ENCODE results near the gene TRIM14.

TRIM14 gene

GRCh38 chr9:98161851-98162250 is 42.8 kb upstream of the TRIM14 start:
- Histone ChIP-seq H3K27ac (ENCODE audit: low read length, poor library complexity, severe bottlenecking) (no peak overlapping the region), H3K23ac (ENCODE audit: low read length in 2 of 2) (no peak overlapping the region), H3K79me1 (replicated peaks; ENCODE audit: low read length, poor library complexity, severe bottlenecking) (no peaks in the 10 kb centered on the region), H3K4me3 (ENCODE audit: insufficient read depth in 1 of 2, low read depth in 1 of 2, low read length in 2 of 2) (no peak overlapping the region), H4K8ac (ENCODE audit: low read length) (no peak overlapping the region), H3K4me1 (ENCODE audit: control insufficient read depth, insufficient read depth, low read depth, low read length) (no peaks in the 10 kb centered on the region), H3K18ac (ENCODE audit: low read depth in 1 of 2, low read length in 2 of 2) (no peak overlapping the region), H3K4ac (ENCODE audit: low read depth in 1 of 2, low read length in 2 of 2) (no peak overlapping the region), H2BK5ac (ENCODE audit: low read depth, low read length, poor library complexity, severe bottlenecking) (no peak overlapping the region), H2AK5ac (ENCODE audit: low read length, severe bottlenecking) (no peak overlapping the region), H3K27me3 (ENCODE audit: control insufficient read depth in 1 of 2, insufficient read depth in 1 of 2, low read length in 2 of 2) (peaks cover 4 to 36% of the 10 kb centered on the region in 2 experiments), H2AFZ (ENCODE audit: low read depth, low read length) (no peak overlapping the region), H2BK120ac (ENCODE audit: low read depth, low read length) (no peak overlapping the region), H3K9ac (ENCODE audit: low read length) (no peak overlapping the region), H2BK12ac (ENCODE audit: low read length in 2 of 2) (no peak overlapping the region), H2BK15ac (ENCODE audit: low read depth, poor library complexity, severe bottlenecking) (no peak overlapping the region), H3K14ac (ENCODE audit: low read length in 2 of 2) (no peak overlapping the region), H3K9me3 (ENCODE audit: control insufficient read depth, low read length) (no peaks in the 10 kb centered on the region), H4K91ac (ENCODE audit: low read length) (no peak overlapping the region), H3K4me2 (ENCODE audit: low read length, poor library complexity, severe bottlenecking) (no peak overlapping the region), H3K36me3 (ENCODE audit: control insufficient read depth in 1 of 2, insufficient read depth in 2 of 2, low read depth in 1 of 2, low read length in 2 of 2) (no peaks in the 10 kb centered on the region)
- DNase-seq = no peak
- WGBS = 83% methylated on average over 4 of the region's 4 CpGs

DNA sequence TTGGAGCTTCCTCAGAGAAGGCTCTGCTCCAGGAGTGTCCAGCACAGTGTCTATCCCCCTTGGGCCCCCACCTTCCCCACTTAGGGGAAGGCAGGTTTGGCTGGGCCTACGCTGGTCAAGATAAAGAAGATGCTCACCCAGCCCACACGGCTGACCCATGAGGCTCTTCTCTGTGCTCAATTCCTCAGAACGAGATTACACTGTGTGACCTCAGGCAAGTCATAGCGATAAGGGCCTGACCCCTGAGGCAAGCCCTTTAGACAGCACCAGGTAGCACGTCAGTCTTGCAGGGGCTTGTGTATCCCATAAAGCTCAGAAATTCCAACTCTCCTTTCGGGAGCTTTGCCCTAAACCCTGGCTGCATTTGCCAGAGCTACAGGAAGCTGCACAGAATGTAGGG is 40.8 kb upstream of the TRIM14 start:
- Histone ChIP-seq H2BK120ac (ENCODE audit: low read depth, low read length) (no peak overlapping the region), H3K23ac (ENCODE audit: low read length in 2 of 2) (no peak overlapping the region), H3K4me2 (ENCODE audit: low read length, poor library complexity, severe bottlenecking) (no peak overlapping the region), H2BK15ac (ENCODE audit: low read depth, poor library complexity, severe bottlenecking) (no peak overlapping the region), H4K91ac (ENCODE audit: low read length) (no peak overlapping the region), H2AFZ (ENCODE audit: low read depth, low read length) (no peak overlapping the region), H4K8ac (ENCODE audit: low read length) (no peak overlapping the region), H3K36me3 (ENCODE audit: control insufficient read depth in 1 of 2, insufficient read depth in 2 of 2, low read depth in 1 of 2, low read length in 2 of 2) (no peaks in the 10 kb centered on the region), H3K4me3 (ENCODE audit: insufficient read depth in 1 of 2, low read depth in 1 of 2, low read length in 2 of 2) (no peak overlapping the region), H3K14ac (ENCODE audit: low read length in 2 of 2) (no peak overlapping the region), H3K4ac (ENCODE audit: low read depth in 1 of 2, low read length in 2 of 2) (no peak overlapping the region), H3K9ac (ENCODE audit: low read length) (no peak overlapping the region), H3K18ac (ENCODE audit: low read depth in 1 of 2, low read length in 2 of 2) (no peak overlapping the region), H3K9me3 (ENCODE audit: control insufficient read depth, low read length) (no peaks in the 10 kb centered on the region), H3K4me1 (ENCODE audit: control insufficient read depth, insufficient read depth, low read depth, low read length) (no peaks in the 10 kb centered on the region), H2AK5ac (ENCODE audit: low read length, severe bottlenecking) (no peak overlapping the region), H3K79me1 (replicated peaks; ENCODE audit: low read length, poor library complexity, severe bottlenecking) (no peaks in the 10 kb centered on the region), H2BK12ac (ENCODE audit: low read length in 2 of 2) (no peak overlapping the region), H3K27ac (ENCODE audit: low read length, poor library complexity, severe bottlenecking) (no peak overlapping the region), H3K27me3 (ENCODE audit: control insufficient read depth in 1 of 2, insufficient read depth in 1 of 2, low read length in 2 of 2) (peaks cover 4 to 17% of the 10 kb centered on the region in 2 experiments), H2BK5ac (ENCODE audit: low read depth, low read length, poor library complexity, severe bottlenecking) (no peak overlapping the region)
- no peak for DNase-seq
- WGBS = 85% methylated on average over 6 of the region's 6 CpGs

DNA sequence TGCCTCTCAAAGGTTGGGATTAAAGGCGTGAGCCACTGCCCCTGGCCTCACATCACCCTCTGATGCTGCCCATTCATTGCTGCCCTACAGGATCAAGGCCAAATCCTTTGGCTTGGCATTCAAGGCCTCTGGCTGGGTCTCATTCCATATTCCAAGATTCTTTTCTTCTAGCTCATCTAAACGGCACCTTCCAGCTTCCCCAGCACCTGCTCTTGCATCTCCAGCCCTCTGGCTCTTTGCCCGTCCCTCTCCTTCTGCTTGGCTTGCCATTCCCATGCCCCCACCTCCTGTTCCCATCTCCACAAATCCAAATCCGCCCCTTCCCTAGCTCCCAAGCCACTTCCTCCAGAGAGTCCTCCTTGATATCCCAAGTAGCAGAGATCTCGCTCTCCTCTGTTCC is 40.3 kb upstream of the TRIM14 start:
- H3K9ac ChIP-seq (ENCODE audit: low read length) = no peak overlapping the region
- no peaks in the 10 kb centered on the region for H3K4me1 ChIP-seq (ENCODE audit: control insufficient read depth, insufficient read depth, low read depth, low read length)
- H2BK5ac ChIP-seq (ENCODE audit: low read depth, low read length, poor library complexity, severe bottlenecking) = no peak overlapping the region
- no peak overlapping the region for H4K91ac ChIP-seq (ENCODE audit: low read length)
- no peak overlapping the region for H2BK120ac ChIP-seq (ENCODE audit: low read depth, low read length)
- no peak overlapping the region for H3K27ac ChIP-seq (ENCODE audit: low read length, poor library complexity, severe bottlenecking)
- H3K4me3 ChIP-seq (ENCODE audit: insufficient read depth in 1 of 2, low read depth in 1 of 2, low read length in 2 of 2) = no peak overlapping the region
- H2BK12ac ChIP-seq (ENCODE audit: low read length in 2 of 2) = no peak overlapping the region
- H2AFZ ChIP-seq (ENCODE audit: low read depth, low read length) = no peak overlapping the region
- H2AK5ac ChIP-seq (ENCODE audit: low read length, severe bottlenecking) = no peak overlapping the region
- no peaks in the 10 kb centered on the region for H3K79me1 ChIP-seq (replicated peaks; ENCODE audit: low read length, poor library complexity, severe bottlenecking)
- H3K4ac ChIP-seq (ENCODE audit: low read depth in 1 of 2, low read length in 2 of 2) = no peak overlapping the region
- H3K18ac ChIP-seq (ENCODE audit: low read depth in 1 of 2, low read length in 2 of 2) = no peak overlapping the region
- no peaks in the 10 kb centered on the region for H3K36me3 ChIP-seq (ENCODE audit: control insufficient read depth in 1 of 2, insufficient read depth in 2 of 2, low read depth in 1 of 2, low read length in 2 of 2)
- H3K4me2 ChIP-seq (ENCODE audit: low read length, poor library complexity, severe bottlenecking) = no peak overlapping the region
- DNase-seq = no peak
- 89% methylated on average over 5 of the region's 5 CpGs for WGBS
- no peak overlapping the region for H3K14ac ChIP-seq (ENCODE audit: low read length in 2 of 2)
- no peak overlapping the region for H2BK15ac ChIP-seq (ENCODE audit: low read depth, poor library complexity, severe bottlenecking)
- no peaks in the 10 kb centered on the region for H3K9me3 ChIP-seq (ENCODE audit: control insufficient read depth, low read length)
- peaks cover 4 to 12% of the 10 kb centered on the region in 2 experiments for H3K27me3 ChIP-seq (ENCODE audit: control insufficient read depth in 1 of 2, insufficient read depth in 1 of 2, low read length in 2 of 2)
- no peak overlapping the region for H3K23ac ChIP-seq (ENCODE audit: low read length in 2 of 2)
- H4K8ac ChIP-seq (ENCODE audit: low read length) = no peak overlapping the region

GRCh38 chr9:98158071-98158831 is 39.2 kb upstream of the TRIM14 start:
- Histone ChIP-seq H3K23ac (ENCODE audit: low read length in 2 of 2) (no peak overlapping the region), H4K91ac (ENCODE audit: low read length) (peak overlapping the region; percentile 54), H3K79me1 (replicated peaks; ENCODE audit: low read length, poor library complexity, severe bottlenecking) (no peaks in the 10 kb centered on the region), H3K27me3 (ENCODE audit: control insufficient read depth in 1 of 2, insufficient read depth in 1 of 2, low read length in 2 of 2) (peaks cover 4 to 10% of the 10 kb centered on the region in 2 experiments), H3K9me3 (ENCODE audit: control insufficient read depth, low read length) (no peaks in the 10 kb centered on the region), H3K4me1 (ENCODE audit: control insufficient read depth, insufficient read depth, low read depth, low read length) (no peaks in the 10 kb centered on the region), H2BK12ac (ENCODE audit: low read length in 2 of 2) (no peak overlapping the region), H3K14ac (ENCODE audit: low read length in 2 of 2) (no peak overlapping the region), H3K4me2 (ENCODE audit: low read length, poor library complexity, severe bottlenecking) (no peak overlapping the region), H4K8ac (ENCODE audit: low read length) (no peak overlapping the region), H2BK5ac (ENCODE audit: low read depth, low read length, poor library complexity, severe bottlenecking) (no peak overlapping the region), H2AFZ (ENCODE audit: low read depth, low read length) (no peak overlapping the region), H2BK120ac (ENCODE audit: low read depth, low read length) (no peak overlapping the region), H3K9ac (ENCODE audit: low read length) (no peak overlapping the region), H3K4ac (ENCODE audit: low read depth in 1 of 2, low read length in 2 of 2) (no peak overlapping the region), H3K18ac (ENCODE audit: low read depth in 1 of 2, low read length in 2 of 2) (no peak overlapping the region), H2BK15ac (ENCODE audit: low read depth, poor library complexity, severe bottlenecking) (no peak overlapping the region), H3K36me3 (ENCODE audit: control insufficient read depth in 1 of 2, insufficient read depth in 2 of 2, low read depth in 1 of 2, low read length in 2 of 2) (no peaks in the 10 kb centered on the region), H2AK5ac (ENCODE audit: low read length, severe bottlenecking) (no peak overlapping the region), H3K27ac (ENCODE audit: low read length, poor library complexity, severe bottlenecking) (no peak overlapping the region), H3K4me3 (ENCODE audit: insufficient read depth in 1 of 2, low read depth in 1 of 2, low read length in 2 of 2) (no peak overlapping the region)
- WGBS = 86% methylated on average over 4 of the region's 4 CpGs
- no peak for DNase-seq
